Activated B cell treated with CpG ODN at 0.5 μM for 24 hours (primary cell): Measurements from ENCODE around the gene RPS6KA4. TPM values are rescaled to one million over a fixed set of nuclear protein-coding genes. Genes with fewer than 3 reads are reported as not detected.
A peak's percentile ranks its signal among the peaks of the same experiment; 100 is the strongest.

ENCODE experiments used
- ATAC-seq: fragments of 200-7000 bp; cut with Tn5 transposase; one replicate; pipeline ENCODE4 v1.10.0; 2021; ENCODE audit warnings: low read depth, mild to moderate bottlenecking, moderate library complexity
- CTCF ChIA-PET: fragments of 350-600 bp; sonication (Branson Sonifier 250); formaldehyde crosslinking; loops from one replicate; lab custom pipeline; 2021; ENCODE audit warnings: antibody characterized with exemption; lab: Charles Lee
- POLR2A ChIA-PET: fragments of 350-600 bp; sonication (Branson Sonifier 250); formaldehyde crosslinking; loops from one replicate; lab custom pipeline; 2021; ENCODE audit warnings: antibody characterized with exemption; lab: Charles Lee
- DNase-seq: peaks from one replicate; pipeline ENCODE4 v3.0.0; 2022
- H3K27ac Mint-ChIP-seq: one replicate; pipeline ENCODE4 v1.8.0; 2020; ENCODE audit warnings: mixed read lengths
- H3K27me3 Mint-ChIP-seq: one replicate; pipeline ENCODE4 v1.8.0; 2021; ENCODE audit warnings: mixed read lengths
- H3K36me3 Mint-ChIP-seq: one replicate; pipeline ENCODE4 v1.8.0; 2021; ENCODE audit warnings: low read depth, mixed read lengths
- H3K4me1 Mint-ChIP-seq: one replicate; pipeline ENCODE4 v1.8.0; 2021; ENCODE audit warnings: mixed read lengths
- H3K4me3 Mint-ChIP-seq: one replicate; pipeline ENCODE4 v1.8.0; 2020; ENCODE audit warnings: mild to moderate bottlenecking, mixed read lengths
- H3K9me3 Mint-ChIP-seq: one replicate; pipeline ENCODE4 v1.8.0; 2020; ENCODE audit warnings: mixed read lengths
- intact Hi-C: fragments of 100-400 bp; cut with micrococcal nuclease; formaldehyde crosslinking; loops from one replicate; pipeline ENCODE4 v1.15.1; 2024
- total RNA-seq: library from RNA; stranded (reverse); gene quantifications from 2 replicates; pipeline ENCODE4 v1.2.3, GENCODE V29; 2022
- TF ChIP-seq, protein P1 (sequence below): fragments of 200-600 bp; IDR thresholded peaks from one replicate; pipeline ENCODE4 v1.8.0; 2022; ENCODE audit warnings: antibody characterized with exemption, mild to moderate bottlenecking

Gene RPS6KA4
- total RNA-seq, 1 donor from 2014 or later, result 22.6 TPM

DNA sequence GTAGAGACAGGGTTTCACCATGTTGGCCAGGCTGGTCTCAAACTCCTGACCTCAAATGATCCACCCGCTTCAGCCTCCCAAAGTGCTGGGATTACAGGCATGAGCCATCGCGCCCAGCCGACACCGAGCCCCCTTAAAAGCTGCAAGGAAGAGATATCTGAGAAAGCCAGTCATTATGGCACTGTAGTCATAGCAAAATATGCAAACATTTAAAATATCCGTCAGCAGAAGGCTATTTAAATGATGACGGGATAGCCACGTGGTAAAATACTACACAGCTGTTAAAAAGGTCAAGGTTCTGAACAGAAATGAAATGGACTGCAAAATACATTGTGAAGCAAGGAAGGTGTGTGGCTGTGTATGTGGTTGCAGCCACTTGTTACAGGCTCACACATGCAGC is 25.4 kb upstream of the RPS6KA4 start:
- H3K9me3 Mint-ChIP-seq, result no peaks in the 10 kb centered on the region
- H3K4me1 Mint-ChIP-seq, result peaks cover 46% of the 10 kb centered on the region
- H3K27me3 Mint-ChIP-seq, result no peaks in the 10 kb centered on the region
- ATAC-seq (no peak), DNase-seq (no peak)
- H3K4me3 Mint-ChIP-seq, result no peak overlapping the region
- no peak overlapping the region for H3K27ac Mint-ChIP-seq
- TF ChIP-seq, protein P1, sequence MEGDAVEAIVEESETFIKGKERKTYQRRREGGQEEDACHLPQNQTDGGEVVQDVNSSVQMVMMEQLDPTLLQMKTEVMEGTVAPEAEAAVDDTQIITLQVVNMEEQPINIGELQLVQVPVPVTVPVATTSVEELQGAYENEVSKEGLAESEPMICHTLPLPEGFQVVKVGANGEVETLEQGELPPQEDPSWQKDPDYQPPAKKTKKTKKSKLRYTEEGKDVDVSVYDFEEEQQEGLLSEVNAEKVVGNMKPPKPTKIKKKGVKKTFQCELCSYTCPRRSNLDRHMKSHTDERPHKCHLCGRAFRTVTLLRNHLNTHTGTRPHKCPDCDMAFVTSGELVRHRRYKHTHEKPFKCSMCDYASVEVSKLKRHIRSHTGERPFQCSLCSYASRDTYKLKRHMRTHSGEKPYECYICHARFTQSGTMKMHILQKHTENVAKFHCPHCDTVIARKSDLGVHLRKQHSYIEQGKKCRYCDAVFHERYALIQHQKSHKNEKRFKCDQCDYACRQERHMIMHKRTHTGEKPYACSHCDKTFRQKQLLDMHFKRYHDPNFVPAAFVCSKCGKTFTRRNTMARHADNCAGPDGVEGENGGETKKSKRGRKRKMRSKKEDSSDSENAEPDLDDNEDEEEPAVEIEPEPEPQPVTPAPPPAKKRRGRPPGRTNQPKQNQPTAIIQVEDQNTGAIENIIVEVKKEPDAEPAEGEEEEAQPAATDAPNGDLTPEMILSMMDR, result no peak
- H3K36me3 Mint-ChIP-seq, result peaks cover 11% of the 10 kb centered on the region
- ChIA-PET CTCF (interaction anchor here (2.2 to 3.3 kb wide), 3 partner anchors 16 to 29 kb away, joined by 13 to 14 read pairs (median 14); partner anchors contain the start of genes ESRRA, PRDX5 and TRMT112), POLR2A (interaction anchor here (0.6 to 2.9 kb wide), 4 partner anchors 9 to 1715 kb away, joined by 3 to 11 read pairs (median 6); no protein-coding TSS in a partner anchor)
- intact Hi-C loops, result no loop called here

DNA sequence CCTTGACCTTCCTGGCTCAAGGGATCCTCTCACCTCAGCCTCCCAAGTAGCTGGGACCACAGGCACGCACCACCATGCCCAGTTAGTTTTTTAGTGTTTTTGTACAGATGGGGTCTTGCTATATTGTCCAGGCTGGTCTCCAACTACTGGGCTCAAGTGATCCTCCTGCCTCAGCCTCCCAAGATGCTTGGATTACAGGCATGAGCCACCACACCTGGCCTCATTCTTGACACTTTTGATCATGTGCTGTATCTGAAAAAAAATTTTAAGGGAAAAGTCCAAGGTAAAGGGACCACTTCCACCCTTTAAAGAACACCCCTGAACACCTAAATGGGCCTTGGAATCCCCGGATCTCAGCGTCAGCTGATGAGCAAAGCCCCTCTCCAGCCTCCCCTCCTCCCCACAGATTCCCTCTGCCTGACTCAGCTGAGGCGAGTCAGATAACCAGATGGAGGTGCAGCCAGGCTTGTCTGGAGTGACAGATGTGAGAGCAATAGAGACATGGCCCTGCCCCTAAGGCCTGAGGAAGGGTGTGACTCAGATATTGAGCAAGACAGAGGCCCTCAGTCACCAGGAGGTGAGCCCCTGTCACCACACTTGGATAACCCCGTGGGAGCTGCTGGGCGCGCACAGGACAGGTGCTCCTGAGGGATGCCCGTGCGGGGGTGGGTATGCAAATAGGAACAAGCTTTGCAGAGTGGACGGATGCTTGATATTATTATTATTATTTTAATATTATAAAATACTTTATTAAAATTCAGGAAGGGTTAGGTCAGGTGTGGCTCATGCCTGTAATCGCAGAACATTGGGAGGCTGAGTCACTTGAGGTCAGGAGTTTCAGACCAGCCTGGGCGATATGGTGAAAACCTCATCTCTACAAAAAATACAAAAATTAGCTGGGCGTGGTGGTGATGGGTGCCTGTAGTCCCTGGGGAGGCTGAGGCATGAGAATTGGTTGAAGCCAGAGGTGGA is 23.9 kb upstream of the RPS6KA4 start:
- TF ChIP-seq, protein P1, result no peak
- peaks cover 13% of the 10 kb centered on the region for H3K36me3 Mint-ChIP-seq
- peaks cover 59% of the 10 kb centered on the region for H3K4me1 Mint-ChIP-seq
- no peaks in the 10 kb centered on the region for H3K9me3 Mint-ChIP-seq
- POLR2A ChIA-PET, result interaction anchor here (0.6 to 2.9 kb wide), 17 partner anchors 9 to 1496 kb away, joined by 3 to 59 read pairs (median 3); partner anchors contain the start of genes BAD, ESRRA, FKBP2 and PPP1R14B
- intact Hi-C loops, result loop anchor here (1.0 to 2.0 kb wide), 3 partner anchors 17 to 30 kb away; partner anchors contain the start of genes ESRRA, PRDX5 and RPS6KA4
- H3K27me3 Mint-ChIP-seq, result no peaks in the 10 kb centered on the region
- H3K27ac Mint-ChIP-seq, result peak overlapping the region; percentile 92
- ATAC-seq (peak; percentile 79), DNase-seq (peak; percentile 61)
- peak overlapping the region; percentile 75 for H3K4me3 Mint-ChIP-seq
- CTCF ChIA-PET, result interaction anchor here (0.9 to 2.2 kb wide), 5 partner anchors 18 to 114 kb away, joined by 5 to 15 read pairs (median 6); partner anchors contain the start of genes PRDX5 and TRMT112

DNA sequence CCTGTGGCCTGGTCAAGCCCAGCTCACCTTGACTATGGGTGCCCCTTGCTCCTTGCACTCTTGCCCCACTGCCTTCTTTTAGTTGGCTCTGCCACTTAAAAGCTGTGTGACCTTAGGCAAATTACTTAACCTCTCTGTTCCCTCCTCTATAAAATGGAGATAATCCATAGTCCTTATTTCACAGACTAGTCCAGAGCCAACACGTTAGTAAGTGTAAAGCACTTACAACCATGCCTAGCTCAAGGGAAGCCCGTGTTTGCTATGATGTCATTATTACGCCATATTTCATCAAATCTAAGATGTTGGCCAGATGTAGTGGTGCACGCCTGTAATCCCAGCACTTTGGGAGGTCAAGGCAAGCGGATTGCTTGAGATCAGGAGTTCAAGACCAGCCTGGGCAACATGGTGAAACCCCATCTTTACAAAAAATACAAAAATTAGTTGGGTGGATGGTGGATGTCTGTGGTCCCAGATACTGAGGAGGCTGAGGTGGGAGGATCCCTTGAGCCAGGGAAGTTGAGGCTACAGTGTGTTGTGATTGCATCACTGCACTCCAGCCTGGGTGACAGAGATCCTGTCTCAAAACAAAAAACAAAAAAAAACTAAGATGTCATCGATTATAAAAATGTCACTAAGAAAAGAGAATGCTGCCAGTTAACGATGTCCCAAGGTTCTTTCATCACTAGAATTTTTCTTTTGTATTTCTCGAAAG is 21.3 kb upstream of the RPS6KA4 start:
- intact Hi-C loops, result no loop called here
- CTCF ChIA-PET, result interaction anchor here (9.2 kb wide), 1 partner anchor 21 kb away, joined by 69 read pairs; the partner anchor contains the start of genes PRDX5 and TRMT112
- DNase-seq (no peak), ATAC-seq (no peak)
- Mint-ChIP-seq H3K36me3 (peaks cover 24% of the 10 kb centered on the region), H3K27ac (peak overlapping the region; percentile 41), H3K4me1 (peaks cover 74% of the 10 kb centered on the region), H3K4me3 (no peak overlapping the region), H3K9me3 (no peaks in the 10 kb centered on the region), H3K27me3 (no peaks in the 10 kb centered on the region)
- TF ChIP-seq, protein P1, result no peak
- POLR2A ChIA-PET, result interaction anchor here (0.6 to 5.3 kb wide), 3 partner anchors 20 to 513 kb away, joined by 4 to 94 read pairs (median 4); partner anchors contain the start of genes PRDX5 and TRMT112

DNA sequence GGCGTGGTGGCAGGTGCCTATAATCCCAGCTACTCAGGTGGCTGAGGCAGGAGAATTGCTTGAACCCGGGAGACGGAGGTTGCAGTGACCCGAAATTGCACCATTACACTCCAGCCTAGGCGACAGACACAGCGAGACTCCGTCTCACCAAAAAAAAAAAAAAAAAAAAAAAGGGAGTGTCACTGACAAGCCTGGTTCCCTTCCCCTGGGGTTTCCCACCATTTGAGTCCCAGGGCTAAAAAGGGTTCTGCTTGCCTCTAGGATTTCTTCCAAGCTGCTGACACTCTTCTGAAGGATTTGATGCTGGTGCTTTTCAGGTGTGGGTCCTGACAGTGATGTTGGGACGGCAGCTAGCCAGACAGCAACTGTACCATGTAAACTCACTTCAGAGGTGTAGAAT is 20.2 kb upstream of the RPS6KA4 start:
- peak overlapping the region; percentile 90 for H3K4me3 Mint-ChIP-seq
- CTCF ChIA-PET, result interaction anchor here (9.2 kb wide), 1 partner anchor 22 kb away, joined by 69 read pairs; the partner anchor contains the start of genes PRDX5 and TRMT112
- peak overlapping the region; percentile 94 for H3K27ac Mint-ChIP-seq
- H3K27me3 Mint-ChIP-seq, result no peaks in the 10 kb centered on the region
- no peak for DNase-seq
- no peak for ATAC-seq
- POLR2A ChIA-PET, result interaction anchor here (0.6 to 5.3 kb wide), 2 partner anchors 21 to 512 kb away, joined by 4 to 94 read pairs; partner anchors contain the start of genes PRDX5 and TRMT112
- no peaks in the 10 kb centered on the region for H3K9me3 Mint-ChIP-seq
- intact Hi-C loops, result no loop called here
- H3K36me3 Mint-ChIP-seq, result peaks cover 28% of the 10 kb centered on the region
- TF ChIP-seq, protein P1, result no peak
- H3K4me1 Mint-ChIP-seq, result peaks cover 71% of the 10 kb centered on the region
